ENCODE measurements around the gene TAX1BP1.

- TF ChIP-seq CTCF (conservative IDR thresholded peaks at IDR 0.05; ENCODE audit: low read depth in 2 of 2) = no peak
- TF ChIP-seq EZH2 (IDR thresholded peaks at IDR 0.05; ENCODE audit: low read depth, unreplicated experiment) = no peak
- no peak for TF ChIP-seq POLR2AphosphoS5 (IDR thresholded peaks at IDR 0.05; ENCODE audit: low read depth)
- TF ChIP-seq EZH2phosphoT487 (IDR thresholded peaks at IDR 0.05; ENCODE audit: unreplicated experiment) = no peak
- TF ChIP-seq CREB1 (CRISPR knock-in tag; IDR thresholded peaks at IDR 0.05; ENCODE audit: low read depth) = no peak
- no peak for TF ChIP-seq REST (IDR thresholded peaks at IDR 0.05; ENCODE audit: unreplicated experiment)
- TF ChIP-seq, protein P1, sequence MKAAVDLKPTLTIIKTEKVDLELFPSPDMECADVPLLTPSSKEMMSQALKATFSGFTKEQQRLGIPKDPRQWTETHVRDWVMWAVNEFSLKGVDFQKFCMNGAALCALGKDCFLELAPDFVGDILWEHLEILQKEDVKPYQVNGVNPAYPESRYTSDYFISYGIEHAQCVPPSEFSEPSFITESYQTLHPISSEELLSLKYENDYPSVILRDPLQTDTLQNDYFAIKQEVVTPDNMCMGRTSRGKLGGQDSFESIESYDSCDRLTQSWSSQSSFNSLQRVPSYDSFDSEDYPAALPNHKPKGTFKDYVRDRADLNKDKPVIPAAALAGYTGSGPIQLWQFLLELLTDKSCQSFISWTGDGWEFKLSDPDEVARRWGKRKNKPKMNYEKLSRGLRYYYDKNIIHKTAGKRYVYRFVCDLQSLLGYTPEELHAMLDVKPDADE (IDR thresholded peaks at IDR 0.05) = no peak
- TF ChIP-seq NANOG (IDR thresholded peaks at IDR 0.05; ENCODE audit: borderline replicate concordance) = no peak
- TF ChIP-seq ZNF114 (CRISPR knock-in tag; IDR thresholded peaks at IDR 0.05) = no peak
- TF ChIP-seq STAT1 (IDR thresholded peaks at IDR 0.05; ENCODE audit: unreplicated experiment) = no peak
- no peak for TF ChIP-seq JUNB (IDR thresholded peaks at IDR 0.05; ENCODE audit: unreplicated experiment)
These were observed 72.7 kb downstream of the TAX1BP1 start for GRCh38 chr7:27812706-27813105.
